Aorta (tissue), 5 donors: ENCODE measurements around the gene TNFAIP3. TPM values are rescaled to one million over a fixed set of nuclear protein-coding genes. Genes with fewer than 3 reads are reported as not detected.
"Not testable (repeated sequence)": the region's sequence is repeated elsewhere in the genome, so short reads cannot be mapped to it uniquely, and the experiment has no call there.

ENCODE experiments used
- ATAC-seq: fragments of 200-7000 bp; cut with Tn5 transposase; one replicate; pipeline ENCODE4 v1.9.1; 2022; ENCODE audit warnings: moderate library complexity; ENCODE audit not compliant: low FRiP score
- DNase-seq, 2 donors: peaks; one replicate each; pipeline ENCODE4 v3.0.0-alpha.2; 2020
- H3K27ac ChIP-seq, 2 donors: one replicate each; pipeline ENCODE4 v1.5.1; 2013; ENCODE audit warnings: low read length in 2 of 2, mild to moderate bottlenecking in 2 of 2, moderate library complexity in 2 of 2, control low read depth in 1 of 2, inconsistent platforms in 1 of 2, low read depth in 1 of 2
- H3K27me3 ChIP-seq, 2 donors: one replicate each; pipeline ENCODE4 v1.6.1; 2013; ENCODE audit warnings: control low read depth in 1 of 2, low read length in 1 of 2, mild to moderate bottlenecking in 1 of 2, moderate library complexity in 1 of 2; ENCODE audit not compliant: insufficient read depth in 2 of 2, control insufficient read depth in 1 of 2
- H3K36me3 ChIP-seq, 2 donors: one replicate each; pipeline ENCODE4 v1.6.1; 2013; ENCODE audit warnings: control low read depth in 1 of 2, low read length in 1 of 2, mild to moderate bottlenecking in 1 of 2; ENCODE audit not compliant: insufficient read depth in 2 of 2, control insufficient read depth in 1 of 2
- H3K4me1 ChIP-seq, 2 donors: one replicate each; pipeline ENCODE4 v1.6.1; 2013; ENCODE audit warnings: low read length in 2 of 2, control low read depth in 1 of 2, mild to moderate bottlenecking in 1 of 2, moderate library complexity in 1 of 2; ENCODE audit not compliant: insufficient read depth in 2 of 2, control insufficient read depth in 1 of 2
- H3K4me3 ChIP-seq, 2 donors: one replicate each; pipeline ENCODE4 v1.5.1; 2013; ENCODE audit warnings: low read length in 2 of 2, control low read depth in 1 of 2, mild to moderate bottlenecking in 1 of 2
- H3K9me3 ChIP-seq: one replicate; pipeline ENCODE4 v1.6.1; 2013; ENCODE audit warnings: mild to moderate bottlenecking, low read length; ENCODE audit not compliant: control insufficient read depth
- WGBS, 2 donors: extraction: QIAGEN DNeasy Blood & Tissue Kit; methylation state at CpG; one replicate each; pipeline ENCODE4 v1.1.7; 2013; 5-methylcytosine and 5-hydroxymethylcytosine counted together
- intact Hi-C, 2 donors: fragments of 100-400 bp; cut with DNase I; formaldehyde crosslinking; loops; one replicate each; pipeline versions ENCODE4 v1.14.2 to v1.15.0; 2022
- polyA plus RNA-seq, 2 donors: library from polyadenylated mRNA; stranded (reverse); fragments of 200-250 nt; gene quantifications; one replicate each; pipeline ENCODE4 v1.2.3, GENCODE V29; 2013
- total RNA-seq, 2 donors: library from RNA; stranded (reverse); fragmentation: NEBNext Ultra II Directional; extraction: Animal tissue kit (Norgen Biotek cat#: 25700); gene quantifications; one replicate each; pipeline ENCODE4 v1.2.1, GENCODE V29; 2021
- donor health status: healthy with polysubstance abuse.
- donor health status: Bipolar disorder and iron deficiency.
- donor health status: DM: no; HTN: no; CAD: no.
- donor health status: DM: no; HTN: no; CAD: no.
- donor health status: DM: yes; HTN: yes; CAD: no.

The TNFAIP3 gene
- total and polyA plus RNA-seq, 4 donors = 4.9 to 40.2 (median 13.8) TPM

DNA sequence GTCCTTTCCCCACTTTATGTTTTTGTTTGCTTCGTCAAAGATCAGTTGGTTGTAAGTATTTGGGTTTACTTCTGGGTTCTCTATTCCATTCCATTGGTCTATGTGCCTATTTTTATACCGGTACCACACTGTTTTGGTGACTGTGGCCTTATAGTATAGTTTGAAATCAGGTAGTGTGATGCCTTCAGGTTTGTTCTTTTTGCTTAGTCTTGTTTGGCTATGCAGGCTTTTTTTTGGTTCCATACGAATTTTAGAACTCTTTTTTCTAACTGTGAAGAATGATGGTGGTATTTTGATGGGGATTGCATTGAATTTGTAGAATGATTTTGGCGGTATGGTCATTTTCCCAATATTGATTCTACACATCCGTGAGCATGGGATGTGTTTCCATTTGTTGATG, 28.5 kb upstream of the TNFAIP3 start:
- H3K9me3 ChIP-seq, H3K36me3 ChIP-seq, H3K27ac ChIP-seq, H3K4me1 ChIP-seq, DNase-seq, H3K27me3 ChIP-seq, H3K4me3 ChIP-seq, intact Hi-C loops, ATAC-seq: not testable (repeated sequence)
- WGBS, 2 donors = 76 to 85% methylated on average over 5 of the region's 5 CpGs

DNA sequence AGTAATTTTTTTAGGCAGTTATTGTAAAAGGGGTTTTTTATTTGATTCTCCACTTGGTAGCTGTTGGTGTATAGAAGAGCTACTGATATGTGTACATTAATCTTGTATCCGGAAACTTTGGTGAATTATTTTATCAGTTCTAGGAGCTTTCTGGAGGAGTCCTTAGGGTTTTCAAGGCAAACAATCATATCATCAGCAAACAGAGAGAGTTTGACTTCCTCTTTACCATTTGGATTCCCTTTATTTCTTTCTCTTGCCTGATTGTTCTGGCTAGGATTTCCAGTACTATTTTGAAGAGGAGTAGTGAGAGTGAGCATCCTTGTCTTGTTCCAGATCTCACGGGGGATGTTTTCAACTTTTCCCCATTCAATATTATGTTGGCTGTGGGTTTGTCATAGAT, 28.0 kb upstream of the TNFAIP3 start:
- Histone ChIP-seq H3K4me1 (no peaks in the 10 kb centered on the region), H3K4me3 (no peak overlapping the region), H3K27me3 (peaks cover 0 to 1% of the 10 kb centered on the region in 2 donors), H3K36me3 (no peaks in the 10 kb centered on the region), H3K27ac (no peak overlapping the region), H3K9me3 (peaks cover 2% of the 10 kb centered on the region)
- 67 to 70% methylated on average over 2 of the region's 2 CpGs for WGBS, 2 donors
- intact Hi-C loops = no loop called here
- ATAC-seq (no peak), DNase-seq (no peak)

DNA sequence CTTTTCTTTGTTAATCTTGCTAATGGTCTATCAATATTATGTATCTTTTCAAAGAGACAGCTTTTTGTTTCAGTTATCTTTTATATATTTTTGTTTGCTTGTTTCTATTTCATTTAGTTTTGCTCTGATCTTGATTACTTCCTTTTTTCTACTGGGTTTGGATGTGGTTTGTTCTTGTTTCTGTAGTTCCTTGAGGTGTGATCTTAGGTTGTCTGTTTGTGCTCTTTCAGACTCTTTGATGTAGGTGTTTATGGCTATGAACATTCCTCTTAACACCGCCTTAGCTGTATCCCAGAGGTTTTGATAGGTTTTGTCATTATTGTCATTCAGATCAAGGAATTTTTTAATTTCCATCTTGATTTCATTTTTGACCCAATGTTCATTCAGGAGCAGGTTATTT, 26.8 kb upstream of the TNFAIP3 start:
- no peak for DNase-seq
- H3K27me3 ChIP-seq = peaks cover 0 to 1% of the 10 kb centered on the region in 2 donors
- H3K4me1 ChIP-seq = no peaks in the 10 kb centered on the region
- WGBS, 2 donors = 97 to 99% methylated on average over 1 of the region's 1 CpG
- intact Hi-C loops = no loop called here
- no peak overlapping the region for H3K27ac ChIP-seq
- H3K4me3 ChIP-seq = no peak overlapping the region
- H3K36me3 ChIP-seq = no peaks in the 10 kb centered on the region
- peaks cover 2% of the 10 kb centered on the region for H3K9me3 ChIP-seq
- no peak for ATAC-seq

DNA sequence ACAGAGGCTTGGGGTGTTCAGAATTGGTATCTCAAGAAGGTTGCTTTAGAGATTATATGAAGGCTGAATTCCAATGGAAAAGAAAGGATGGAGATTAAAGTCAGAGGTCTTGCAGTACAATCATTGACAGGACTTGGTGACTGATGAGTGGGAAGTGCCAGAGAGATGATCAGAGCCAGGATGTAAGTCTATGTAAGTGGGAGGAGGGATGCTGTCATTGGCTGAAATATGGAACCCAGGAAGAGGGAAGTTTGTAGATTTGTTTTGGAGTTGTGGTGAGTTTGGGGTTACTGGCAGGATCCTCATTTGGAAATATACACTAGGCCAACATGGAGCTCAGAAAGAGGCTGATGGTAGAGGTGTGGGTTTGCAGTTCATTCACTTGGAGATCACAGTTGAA, 23.8 kb upstream of the TNFAIP3 start:
- H3K4me3 ChIP-seq = no peak overlapping the region
- H3K27ac ChIP-seq = no peak overlapping the region
- H3K36me3 ChIP-seq = no peaks in the 10 kb centered on the region
- no peaks in the 10 kb centered on the region for H3K27me3 ChIP-seq
- intact Hi-C loops = no loop called here
- DNase-seq (no peak), ATAC-seq (no peak)
- no peaks in the 10 kb centered on the region for H3K4me1 ChIP-seq
- H3K9me3 ChIP-seq = peaks cover 2% of the 10 kb centered on the region

DNA sequence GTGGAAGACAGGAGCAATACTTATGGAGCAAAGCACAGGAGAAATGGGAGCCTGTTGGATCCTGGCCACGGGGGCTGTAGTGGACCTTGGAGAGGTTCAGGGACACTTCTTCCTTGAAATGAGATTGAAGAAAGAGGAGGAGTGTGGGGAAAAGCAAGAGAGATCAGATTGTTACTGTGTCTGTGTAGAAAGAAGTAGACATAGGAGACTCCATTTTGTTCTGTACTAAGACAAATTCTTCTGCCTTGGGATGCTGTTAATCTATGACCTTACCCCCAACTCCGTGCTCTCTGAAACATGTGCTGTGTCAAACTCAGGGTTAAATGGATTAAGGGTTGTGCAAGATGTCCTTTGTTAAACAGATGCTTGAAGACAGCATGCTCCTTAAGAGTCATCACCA, 22.7 kb upstream of the TNFAIP3 start:
- H3K4me3 ChIP-seq, H3K27me3 ChIP-seq, intact Hi-C loops, H3K4me1 ChIP-seq, H3K9me3 ChIP-seq, H3K36me3 ChIP-seq, ATAC-seq, H3K27ac ChIP-seq, DNase-seq: not testable (repeated sequence)
- WGBS, 2 donors = 79 to 88% methylated on average over 2 of the region's 2 CpGs

DNA sequence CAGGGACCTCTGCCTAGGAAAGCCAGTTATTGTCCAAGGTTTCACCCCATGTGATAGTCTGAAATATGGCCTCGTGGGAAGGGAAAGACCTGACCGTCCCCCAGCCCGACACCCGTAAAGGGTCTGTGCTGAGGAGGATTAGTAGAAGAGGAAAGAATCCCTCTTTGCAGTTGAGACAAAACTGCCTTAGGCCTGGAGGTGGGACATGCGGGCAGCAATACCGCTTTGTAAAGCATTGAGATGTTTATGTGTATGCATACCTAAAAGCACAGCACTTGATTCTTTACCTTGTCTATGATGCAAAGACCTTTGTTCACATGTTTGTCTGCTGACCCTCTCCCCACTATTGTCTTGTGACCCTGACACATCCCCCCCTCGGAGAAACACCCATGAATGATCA, 22.3 kb upstream of the TNFAIP3 start:
- intact Hi-C loops, DNase-seq, H3K4me1 ChIP-seq, H3K9me3 ChIP-seq, ATAC-seq, H3K27me3 ChIP-seq, H3K27ac ChIP-seq, H3K4me3 ChIP-seq, H3K36me3 ChIP-seq: not testable (repeated sequence)
- 88 to 95% methylated on average over 7 of the region's 7 CpGs for WGBS, 2 donors

DNA sequence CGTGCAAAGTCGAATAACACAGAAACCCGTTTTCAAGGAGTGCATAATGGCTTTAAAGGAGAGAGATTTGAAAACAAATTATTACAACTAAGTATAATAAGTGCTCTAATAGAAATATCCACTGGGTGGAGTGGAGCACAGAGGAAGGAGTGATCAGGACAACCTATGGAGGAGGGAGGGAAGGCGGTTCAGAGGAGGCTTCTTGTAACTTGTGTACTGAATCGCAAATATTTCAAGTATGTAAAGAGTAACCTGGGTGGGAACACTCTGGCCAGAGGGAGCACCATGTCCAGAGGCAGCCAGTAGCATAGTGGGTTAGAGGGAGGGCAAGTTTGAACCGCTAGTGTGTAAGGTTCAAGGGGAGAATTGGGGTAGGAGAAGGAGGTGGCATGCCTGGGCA, 21.6 kb upstream of the TNFAIP3 start:
- Histone ChIP-seq H3K27me3 (no peaks in the 10 kb centered on the region), H3K4me3 (no peak overlapping the region), H3K9me3 (peaks cover 2% of the 10 kb centered on the region), H3K36me3 (no peaks in the 10 kb centered on the region), H3K27ac (no peak overlapping the region), H3K4me1 (no peaks in the 10 kb centered on the region)
- DNase-seq (no peak), ATAC-seq (no peak)
- WGBS, 2 donors = 65 to 67% methylated on average over 6 of the region's 6 CpGs
- intact Hi-C loops = no loop called here

DNA sequence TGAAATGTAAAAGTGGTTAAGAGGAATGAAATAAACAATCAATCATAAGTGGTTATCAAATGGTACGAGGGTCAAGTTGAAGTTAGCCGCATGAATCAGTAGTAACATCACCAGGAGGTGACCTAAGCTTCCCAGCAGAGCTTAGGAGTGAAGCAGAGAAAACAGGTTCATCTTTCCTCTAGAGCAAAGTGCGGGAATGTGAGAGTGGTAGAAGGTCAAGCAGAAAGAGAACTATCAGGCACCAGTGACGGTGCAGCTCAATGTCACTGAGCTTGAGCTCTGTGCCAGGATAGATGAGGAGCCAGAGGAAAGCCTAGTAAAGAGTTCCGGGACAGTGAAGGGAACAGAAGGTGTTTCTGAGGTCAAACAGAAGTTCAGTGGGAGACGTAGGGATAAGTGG, 20.8 kb upstream of the TNFAIP3 start:
- Histone ChIP-seq H3K27me3 (no peaks in the 10 kb centered on the region), H3K4me1 (no peaks in the 10 kb centered on the region), H3K4me3 (no peak overlapping the region), H3K27ac (no peak overlapping the region), H3K36me3 (no peaks in the 10 kb centered on the region), H3K9me3 (peaks cover 2% of the 10 kb centered on the region)
- ATAC-seq (no peak), DNase-seq (no peak)
- intact Hi-C loops = no loop called here
- 95% methylated on average over 6 of the region's 6 CpGs for WGBS, 2 donors

DNA sequence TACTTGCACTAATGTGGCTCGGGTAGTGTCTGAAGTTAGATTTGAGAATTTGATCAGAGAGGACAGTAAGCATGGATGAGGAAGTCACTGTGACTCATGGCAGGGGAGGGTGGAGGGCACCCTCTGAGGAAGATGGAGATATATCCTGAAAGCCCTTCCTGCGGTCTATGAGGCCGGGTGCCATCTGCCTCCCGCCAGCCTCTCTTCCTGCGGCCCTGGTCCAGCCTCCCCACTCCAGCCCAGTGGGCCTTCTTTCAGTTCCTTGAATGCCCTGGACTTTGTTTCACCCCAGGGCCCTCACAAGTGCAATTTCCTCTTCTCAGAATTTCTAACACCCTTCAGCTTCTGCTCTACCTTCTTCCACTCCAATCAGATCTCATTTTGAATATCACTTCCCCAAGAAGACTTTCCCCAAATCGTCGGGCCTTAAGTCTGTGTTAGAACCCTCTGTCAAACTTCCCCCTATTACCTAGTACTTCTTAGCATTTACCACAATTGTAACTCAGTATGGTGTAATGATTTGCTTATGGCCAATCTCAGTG, 20.2 kb upstream of the TNFAIP3 start:
- H3K4me3 ChIP-seq = no peak overlapping the region
- peaks cover 2% of the 10 kb centered on the region for H3K9me3 ChIP-seq
- no peak overlapping the region for H3K27ac ChIP-seq
- H3K36me3 ChIP-seq = no peaks in the 10 kb centered on the region
- H3K4me1 ChIP-seq = no peaks in the 10 kb centered on the region
- intact Hi-C loops = no loop called here
- peak; percentile 36 for ATAC-seq
- H3K27me3 ChIP-seq = no peaks in the 10 kb centered on the region
- DNase-seq = peak in 1 of 2 donors; percentile 88
- 90 to 92% methylated on average over 7 of the region's 7 CpGs for WGBS, 2 donors
